ENCODE measurements around the gene TRAPPC2. TPM values are rescaled to one million over a fixed set of nuclear protein-coding genes. Genes with fewer than 3 reads are reported as not detected.

The TRAPPC2 gene
- total RNA-seq, 2 experiments from 2014 or later: 22.2 to 27.0 TPM

- H3K4me3 ChIP-seq (ENCODE audit: low read depth, low read length, poor library complexity, severe bottlenecking): peak overlapping the region; percentile 92
- intact Hi-C loops (cut with micrococcal nuclease; ENCODE audit: unreplicated experiment): loop anchor here (2.0 kb wide), 1 partner anchor 31 kb away; no protein-coding TSS in a partner anchor
- peak overlapping the region; percentile 84; the same call in 1 of the 2 replicates for H2AFZ ChIP-seq (ENCODE audit: low read length)
- peaks cover 56% of the 10 kb centered on the region for H3K79me2 ChIP-seq (ENCODE audit: insufficient read depth, low read depth, low read length)
- H3K4me2 ChIP-seq (ENCODE audit: low read length): peak overlapping the region; percentile 87
- TF ChIP-seq, protein P1, sequence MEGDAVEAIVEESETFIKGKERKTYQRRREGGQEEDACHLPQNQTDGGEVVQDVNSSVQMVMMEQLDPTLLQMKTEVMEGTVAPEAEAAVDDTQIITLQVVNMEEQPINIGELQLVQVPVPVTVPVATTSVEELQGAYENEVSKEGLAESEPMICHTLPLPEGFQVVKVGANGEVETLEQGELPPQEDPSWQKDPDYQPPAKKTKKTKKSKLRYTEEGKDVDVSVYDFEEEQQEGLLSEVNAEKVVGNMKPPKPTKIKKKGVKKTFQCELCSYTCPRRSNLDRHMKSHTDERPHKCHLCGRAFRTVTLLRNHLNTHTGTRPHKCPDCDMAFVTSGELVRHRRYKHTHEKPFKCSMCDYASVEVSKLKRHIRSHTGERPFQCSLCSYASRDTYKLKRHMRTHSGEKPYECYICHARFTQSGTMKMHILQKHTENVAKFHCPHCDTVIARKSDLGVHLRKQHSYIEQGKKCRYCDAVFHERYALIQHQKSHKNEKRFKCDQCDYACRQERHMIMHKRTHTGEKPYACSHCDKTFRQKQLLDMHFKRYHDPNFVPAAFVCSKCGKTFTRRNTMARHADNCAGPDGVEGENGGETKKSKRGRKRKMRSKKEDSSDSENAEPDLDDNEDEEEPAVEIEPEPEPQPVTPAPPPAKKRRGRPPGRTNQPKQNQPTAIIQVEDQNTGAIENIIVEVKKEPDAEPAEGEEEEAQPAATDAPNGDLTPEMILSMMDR (conservative IDR thresholded peaks at IDR 0.05; ENCODE audit: low read length): no peak
- TF ChIP-seq EZH2phosphoT487 (IDR thresholded peaks at IDR 0.05; ENCODE audit: borderline replicate concordance, low read depth, low read length): no peak
- peaks cover 17% of the 10 kb centered on the region; the same call in 1 of the 2 replicates for H4K20me1 ChIP-seq (ENCODE audit: insufficient read depth, low read length)
- POLR2A ChIA-PET: no interaction called here
- H3K36me3 ChIP-seq (ENCODE audit: insufficient read depth, low read length): no peaks in the 10 kb centered on the region
- CTCF ChIA-PET (ENCODE audit: unreplicated experiment): no interaction called here
- TSS peak; percentile 76 for BruUV-seq (replicated peaks)
- no peaks in the 10 kb centered on the region for H3K9me3 ChIP-seq (ENCODE audit: low read length)
- no peaks in the 10 kb centered on the region for H3K9me2 ChIP-seq (ENCODE audit: insufficient read depth, low read length)
- peaks cover 53% of the 10 kb centered on the region for H3K4me1 ChIP-seq (ENCODE audit: insufficient read depth, low read length, poor library complexity, severe bottlenecking)
- peak; percentile 21 for DNase-seq (ENCODE audit: low spot score)
- H3K27ac ChIP-seq (ENCODE audit: low read depth, low read length, poor library complexity, severe bottlenecking): peak overlapping the region; percentile 58
Observed at GRCh38 chrX:13689741-13690211, 44.6 kb downstream of the TRAPPC2 start.

GRCh38 chrX:13688958-13689740 is 45.3 kb downstream of the TRAPPC2 start, which contains the start of gene RAB9A:
Gene RAB9A (plus strand): TSS chrX:13689128. CDS start chrX:13708747, 19,619 bp downstream.
- H3K4me3 ChIP-seq (ENCODE audit: low read depth, low read length, poor library complexity, severe bottlenecking): peak within 1 kb of the TSS; percentile 92
- peaks cover 47% of the 10 kb centered on the region for H3K4me1 ChIP-seq (ENCODE audit: insufficient read depth, low read length, poor library complexity, severe bottlenecking)
- BruUV-seq (replicated peaks): no TSS peak
- H3K27ac ChIP-seq (ENCODE audit: low read depth, low read length, poor library complexity, severe bottlenecking): peak within 1 kb of the TSS; percentile 58
- peak within 1 kb of the TSS; percentile 87 for H3K4me2 ChIP-seq (ENCODE audit: low read length)
- intact Hi-C loops (cut with micrococcal nuclease; ENCODE audit: unreplicated experiment): no loop called here
- no peaks in the 10 kb centered on the region for H3K36me3 ChIP-seq (ENCODE audit: insufficient read depth, low read length)
- no peak for TF ChIP-seq EZH2phosphoT487 (IDR thresholded peaks at IDR 0.05; ENCODE audit: borderline replicate concordance, low read depth, low read length)
- TF ChIP-seq, protein P1 (conservative IDR thresholded peaks at IDR 0.05; ENCODE audit: low read length): no peak
- ChIA-PET CTCF (ENCODE audit: unreplicated experiment) (no interaction called here), POLR2A (interaction anchor here (0.9 to 4.8 kb wide), 6 partner anchors 8 to 708 kb away, joined by 3 to 43 read pairs (median 4); partner anchors contain the start of genes OFD1 and TRAPPC2)
- H3K79me2 ChIP-seq (ENCODE audit: insufficient read depth, low read depth, low read length): peaks cover 50% of the 10 kb centered on the region
- no peaks in the 10 kb centered on the region for H3K9me2 ChIP-seq (ENCODE audit: insufficient read depth, low read length)
- DNase-seq (ENCODE audit: low spot score): peak; percentile 64
- H4K20me1 ChIP-seq (ENCODE audit: insufficient read depth, low read length): peaks cover 13% of the 10 kb centered on the region; the same call in 1 of the 2 replicates
- H2AFZ ChIP-seq (ENCODE audit: low read length): peak within 1 kb of the TSS; percentile 84
- no peaks in the 10 kb centered on the region for H3K9me3 ChIP-seq (ENCODE audit: low read length)
